Gastrocnemius medialis (tissue), 4 donors: ENCODE data around the gene CDKN3.
"Not testable (repeated sequence)": the region's sequence is repeated elsewhere in the genome, so short reads cannot be mapped to it uniquely, and the experiment has no call there.

ENCODE experiments used
- POLR2A ChIP-seq, 2 donors: fragments of 450-650 bp; IDR thresholded peaks; one replicate each; pipeline ENCODE4 v1.6.1; 2017; ENCODE audit warnings: antibody characterized with exemption in 2 of 2, mild to moderate bottlenecking in 2 of 2, moderate library complexity in 2 of 2
- TF ChIP-seq, protein P1 (sequence below), 5 experiments: fragments of 450-650 bp in 3 of 5; fragments of 200-600 bp in 2 of 5; sonication (generic) in 2 of 5; IDR thresholded peaks in 4 of 5; conservative IDR thresholded peaks in 1 of 5; 1 replicate in 4 of 5; 2 replicates in 1 of 5; pipeline ENCODE4 v1.5.1; 2016 to 2019; ENCODE audit warnings: antibody characterized with exemption in 5 of 5, mild to moderate bottlenecking in 3 of 5, moderate library complexity in 3 of 5

DNA sequence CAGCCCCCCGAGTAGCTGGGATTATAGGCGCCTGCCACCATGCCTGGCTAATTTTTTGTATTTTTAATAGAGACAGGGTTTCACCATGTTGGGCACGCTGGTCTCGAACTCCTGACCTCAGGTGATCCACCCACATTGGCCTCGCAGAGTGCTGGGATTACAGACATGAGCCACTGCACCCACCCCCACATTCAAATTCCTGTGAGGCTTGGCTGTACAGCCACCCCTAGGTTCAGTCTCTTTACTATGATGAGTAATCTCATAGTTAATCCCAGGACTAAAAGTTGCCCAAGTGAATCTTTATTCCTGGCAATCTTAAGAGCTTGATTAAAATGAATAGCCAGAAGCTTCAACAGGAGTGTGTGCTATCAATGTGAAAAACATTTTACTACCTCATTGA lies 57.2 kb downstream of the CDKN3 start:
- TF ChIP-seq, protein P1, sequence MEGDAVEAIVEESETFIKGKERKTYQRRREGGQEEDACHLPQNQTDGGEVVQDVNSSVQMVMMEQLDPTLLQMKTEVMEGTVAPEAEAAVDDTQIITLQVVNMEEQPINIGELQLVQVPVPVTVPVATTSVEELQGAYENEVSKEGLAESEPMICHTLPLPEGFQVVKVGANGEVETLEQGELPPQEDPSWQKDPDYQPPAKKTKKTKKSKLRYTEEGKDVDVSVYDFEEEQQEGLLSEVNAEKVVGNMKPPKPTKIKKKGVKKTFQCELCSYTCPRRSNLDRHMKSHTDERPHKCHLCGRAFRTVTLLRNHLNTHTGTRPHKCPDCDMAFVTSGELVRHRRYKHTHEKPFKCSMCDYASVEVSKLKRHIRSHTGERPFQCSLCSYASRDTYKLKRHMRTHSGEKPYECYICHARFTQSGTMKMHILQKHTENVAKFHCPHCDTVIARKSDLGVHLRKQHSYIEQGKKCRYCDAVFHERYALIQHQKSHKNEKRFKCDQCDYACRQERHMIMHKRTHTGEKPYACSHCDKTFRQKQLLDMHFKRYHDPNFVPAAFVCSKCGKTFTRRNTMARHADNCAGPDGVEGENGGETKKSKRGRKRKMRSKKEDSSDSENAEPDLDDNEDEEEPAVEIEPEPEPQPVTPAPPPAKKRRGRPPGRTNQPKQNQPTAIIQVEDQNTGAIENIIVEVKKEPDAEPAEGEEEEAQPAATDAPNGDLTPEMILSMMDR (IDR thresholded peaks at IDR 0.05 in 4 of 5, conservative IDR thresholded peaks at IDR 0.05 in 1 of 5) = not testable (repeated sequence)
- TF ChIP-seq POLR2A (IDR thresholded peaks at IDR 0.05) = not testable (repeated sequence)
